OCI-LY7 (cell line): Measurements from ENCODE around the gene MYO9B.

Source experiments
- EZH2phosphoT487 ChIP-seq: fragments of 200-600 bp; sonication (generic); IDR thresholded peaks from 2 replicates; pipeline ENCODE4 v1.6.1; 2018; ENCODE audit warnings: low read depth, borderline replicate concordance, mild to moderate bottlenecking, mixed run types, antibody characterized with exemption, low read length, moderate library complexity, mixed read lengths
- TF ChIP-seq, protein P1 (sequence below): fragments of 200-600 bp; sonication (generic); conservative IDR thresholded peaks from 2 replicates; pipeline ENCODE4 v1.5.1; 2014; ENCODE audit warnings: mild to moderate bottlenecking, antibody characterized with exemption, low read length, moderate library complexity, mixed read lengths

DNA sequence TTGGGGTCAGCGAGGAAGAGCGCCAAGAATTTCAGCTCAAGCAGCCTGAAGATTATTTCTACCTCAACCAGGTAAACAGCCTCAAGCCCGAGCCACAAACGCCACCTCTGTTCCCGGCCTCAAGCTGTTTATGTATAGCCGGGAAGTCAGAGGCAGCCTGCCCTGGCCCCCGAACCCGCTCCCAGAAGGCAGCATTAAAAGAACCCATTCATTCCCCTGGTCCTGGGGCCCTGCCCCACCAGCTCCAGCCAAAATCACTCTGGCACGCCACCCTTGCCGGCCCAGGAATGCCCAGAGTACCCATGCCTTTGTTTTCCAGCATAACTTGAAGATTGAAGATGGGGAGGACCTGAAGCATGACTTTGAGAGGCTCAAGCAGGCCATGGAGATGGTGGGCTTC, 78.4 kb downstream of the MYO9B start:
- TF ChIP-seq, protein P1, sequence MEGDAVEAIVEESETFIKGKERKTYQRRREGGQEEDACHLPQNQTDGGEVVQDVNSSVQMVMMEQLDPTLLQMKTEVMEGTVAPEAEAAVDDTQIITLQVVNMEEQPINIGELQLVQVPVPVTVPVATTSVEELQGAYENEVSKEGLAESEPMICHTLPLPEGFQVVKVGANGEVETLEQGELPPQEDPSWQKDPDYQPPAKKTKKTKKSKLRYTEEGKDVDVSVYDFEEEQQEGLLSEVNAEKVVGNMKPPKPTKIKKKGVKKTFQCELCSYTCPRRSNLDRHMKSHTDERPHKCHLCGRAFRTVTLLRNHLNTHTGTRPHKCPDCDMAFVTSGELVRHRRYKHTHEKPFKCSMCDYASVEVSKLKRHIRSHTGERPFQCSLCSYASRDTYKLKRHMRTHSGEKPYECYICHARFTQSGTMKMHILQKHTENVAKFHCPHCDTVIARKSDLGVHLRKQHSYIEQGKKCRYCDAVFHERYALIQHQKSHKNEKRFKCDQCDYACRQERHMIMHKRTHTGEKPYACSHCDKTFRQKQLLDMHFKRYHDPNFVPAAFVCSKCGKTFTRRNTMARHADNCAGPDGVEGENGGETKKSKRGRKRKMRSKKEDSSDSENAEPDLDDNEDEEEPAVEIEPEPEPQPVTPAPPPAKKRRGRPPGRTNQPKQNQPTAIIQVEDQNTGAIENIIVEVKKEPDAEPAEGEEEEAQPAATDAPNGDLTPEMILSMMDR, result no peak
- TF ChIP-seq EZH2phosphoT487, result no peak
